Gastrocnemius medialis (tissue), 4 donors: ENCODE results near the gene CDH3. TPM values are rescaled to one million over a fixed set of nuclear protein-coding genes. Genes with fewer than 3 reads are reported as not detected.
A peak's percentile ranks its signal among the peaks of the same experiment; 100 is the strongest.

Experiments
- ATAC-seq, 2 donors: fragments of 150-250 bp; one replicate each; pipeline ENCODE4 v1.9.1; 2016
- DNase-seq, 2 donors: peaks; one replicate each; pipeline ENCODE4 v3.0.0-alpha.2; 2019
- H3K27ac ChIP-seq, 4 donors: fragments of 200-600 bp; sonication (generic); 1 replicate in 1 of 4; 2 replicates in 3 of 4; pipeline ENCODE4 v1.5.1; 2016 to 2018; ENCODE audit warnings: mild to moderate bottlenecking in 2 of 4, moderate library complexity in 1 of 4
- H3K27me3 ChIP-seq, 3 donors: fragments of 200-600 bp; sonication (generic) in 2 of 3; 1 replicate in 1 of 3; 2 replicates in 2 of 3; pipeline versions ENCODE4 v1.5.1 to v1.6.0; 2016 to 2019; ENCODE audit warnings: mild to moderate bottlenecking in 1 of 3, moderate library complexity in 1 of 3
- H3K36me3 ChIP-seq, 2 donors: fragments of 200-600 bp; sonication (generic) in 1 of 2; one replicate each; pipeline ENCODE4 v1.5.1; 2017 to 2018
- H3K4me1 ChIP-seq, 2 donors: fragments of 200-600 bp; sonication (generic) in 1 of 2; one replicate each; pipeline ENCODE4 v1.5.1; 2016 to 2017; ENCODE audit warnings: mild to moderate bottlenecking in 2 of 2
- H3K4me3 ChIP-seq, 4 donors: fragments of 200-600 bp; sonication (generic) in 3 of 4; 1 replicate in 1 of 4; 2 replicates in 3 of 4; pipeline ENCODE4 v1.5.1; 2016 to 2019; ENCODE audit warnings: mild to moderate bottlenecking in 2 of 4
- H3K9me3 ChIP-seq, 3 donors: fragments of 200-600 bp; sonication (generic) in 2 of 3; 1 replicate in 1 of 3; 2 replicates in 2 of 3; pipeline ENCODE4 v1.5.1; 2016 to 2019
- CTCF ChIP-seq, 5 experiments: fragments of 450-650 bp in 3 of 5; fragments of 200-600 bp in 2 of 5; sonication (generic) in 2 of 5; IDR thresholded peaks in 4 of 5; conservative IDR thresholded peaks in 1 of 5; 1 replicate in 4 of 5; 2 replicates in 1 of 5; pipeline ENCODE4 v1.5.1; 2016 to 2019; ENCODE audit warnings: antibody characterized with exemption in 5 of 5, mild to moderate bottlenecking in 3 of 5, moderate library complexity in 3 of 5
- POLR2A ChIP-seq, 2 donors: fragments of 450-650 bp; IDR thresholded peaks; one replicate each; pipeline ENCODE4 v1.6.1; 2017; ENCODE audit warnings: antibody characterized with exemption in 2 of 2, mild to moderate bottlenecking in 2 of 2, moderate library complexity in 2 of 2
- in situ Hi-C, 4 donors: fragments of 200-750 bp; cut with MboI; loops; one replicate each; pipeline versions ENCODE4 v1.15.0 to v1.8.0; 2017; ENCODE audit warnings: low sequenced_read_pairs in 4 of 4
- intact Hi-C: fragments of 100-400 bp; cut with DNase I; formaldehyde crosslinking; loops from one replicate; pipeline ENCODE4 v1.15.1; 2023; ENCODE audit warnings: low total_unique reads
- total RNA-seq, 4 donors: library from RNA; depleted of rRNA; stranded (reverse); fragments of >200 nt; gene quantifications; one replicate each; pipeline versions ENCODE4 v1.1.0 to v1.2.3, GENCODE V29; 2016

CDH3 gene
- total RNA-seq, 4 donors from 2014 or later, result not detected

DNA sequence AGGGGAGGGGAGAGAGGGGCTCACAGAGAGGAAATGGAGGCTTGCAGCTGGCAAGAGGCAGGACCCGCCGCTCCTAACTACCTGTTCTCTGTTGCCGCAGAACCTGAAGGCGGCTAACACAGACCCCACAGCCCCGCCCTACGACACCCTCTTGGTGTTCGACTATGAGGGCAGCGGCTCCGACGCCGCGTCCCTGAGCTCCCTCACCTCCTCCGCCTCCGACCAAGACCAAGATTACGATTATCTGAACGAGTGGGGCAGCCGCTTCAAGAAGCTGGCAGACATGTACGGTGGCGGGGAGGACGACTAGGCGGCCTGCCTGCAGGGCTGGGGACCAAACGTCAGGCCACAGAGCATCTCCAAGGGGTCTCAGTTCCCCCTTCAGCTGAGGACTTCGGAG, 53.0 kb downstream of the CDH3 start:
- Histone ChIP-seq H3K4me3 (no peak overlapping the region), H3K4me1 (no peaks in the 10 kb centered on the region), H3K36me3 (no peaks in the 10 kb centered on the region), H3K27ac (no peak overlapping the region), H3K27me3 (no peaks in the 10 kb centered on the region), H3K9me3 (no peaks in the 10 kb centered on the region)
- TF ChIP-seq CTCF (IDR thresholded peaks at IDR 0.05 in 4 of 5, conservative IDR thresholded peaks at IDR 0.05 in 1 of 5) (no peak), POLR2A (IDR thresholded peaks at IDR 0.05) (no peak)
- in situ Hi-C loops (no loop called here), intact Hi-C loops (no loop called here)
- no peak for DNase-seq
- ATAC-seq, result no peak

DNA sequence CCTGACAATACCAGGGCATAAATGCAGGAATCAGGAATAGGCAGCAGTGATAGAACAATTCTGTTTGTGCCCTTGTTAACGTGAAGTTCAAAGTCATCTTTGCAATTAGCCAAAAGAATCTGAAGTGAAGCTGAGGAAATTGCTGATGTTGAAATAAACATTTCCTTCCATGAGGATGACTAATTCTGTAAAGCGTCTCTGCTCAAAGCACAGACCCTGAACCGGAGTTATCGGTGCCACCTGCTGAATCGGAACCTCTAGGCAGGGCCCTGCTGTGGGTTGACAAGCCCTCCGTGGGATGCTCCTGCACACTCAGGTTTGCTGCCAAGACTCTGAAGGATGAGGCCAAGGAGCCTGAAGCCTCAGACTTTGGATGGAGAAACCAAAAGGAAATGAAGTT, 55.0 kb downstream of the CDH3 start:
- ATAC-seq, result no peak
- H3K27ac ChIP-seq, result no peak overlapping the region
- no peaks in the 10 kb centered on the region for H3K9me3 ChIP-seq
- in situ Hi-C loops (no loop called here), intact Hi-C loops (no loop called here)
- H3K4me3 ChIP-seq, result no peak overlapping the region
- no peak for TF ChIP-seq CTCF (IDR thresholded peaks at IDR 0.05 in 4 of 5, conservative IDR thresholded peaks at IDR 0.05 in 1 of 5)
- no peak for TF ChIP-seq POLR2A (IDR thresholded peaks at IDR 0.05)
- DNase-seq, result no peak
- no peaks in the 10 kb centered on the region for H3K27me3 ChIP-seq
- no peaks in the 10 kb centered on the region for H3K4me1 ChIP-seq
- no peaks in the 10 kb centered on the region for H3K36me3 ChIP-seq

DNA sequence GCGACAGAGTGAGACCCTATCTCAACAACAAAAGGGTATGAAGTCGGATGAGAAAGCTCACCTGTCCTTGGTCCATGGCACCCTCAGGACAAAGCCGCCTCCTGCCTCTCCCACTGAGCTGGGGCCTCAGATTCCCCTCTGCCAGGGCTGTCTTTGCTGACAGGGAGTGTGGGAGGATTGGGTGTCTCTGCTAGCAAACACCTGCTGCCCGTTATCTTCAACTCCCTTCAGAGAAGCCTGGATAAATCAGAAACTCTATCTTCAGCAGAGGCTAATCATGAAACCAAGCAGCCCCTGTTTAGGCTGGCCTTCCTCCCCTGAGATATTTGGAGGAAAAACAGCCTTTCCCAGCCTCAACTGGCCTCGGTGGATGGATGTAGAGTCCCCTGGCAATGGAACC, 55.7 kb downstream of the CDH3 start:
- no peaks in the 10 kb centered on the region for H3K9me3 ChIP-seq
- intact Hi-C loops, result no loop called here
- no peak for TF ChIP-seq POLR2A (IDR thresholded peaks at IDR 0.05)
- TF ChIP-seq CTCF (IDR thresholded peaks at IDR 0.05 in 4 of 5, conservative IDR thresholded peaks at IDR 0.05 in 1 of 5), result no peak
- H3K36me3 ChIP-seq, result no peaks in the 10 kb centered on the region
- ATAC-seq, result no peak
- no peaks in the 10 kb centered on the region for H3K27me3 ChIP-seq
- no peak overlapping the region for H3K27ac ChIP-seq
- H3K4me3 ChIP-seq, result no peak overlapping the region
- in situ Hi-C loops, result no loop called here
- DNase-seq, result no peak
- H3K4me1 ChIP-seq, result no peaks in the 10 kb centered on the region

DNA sequence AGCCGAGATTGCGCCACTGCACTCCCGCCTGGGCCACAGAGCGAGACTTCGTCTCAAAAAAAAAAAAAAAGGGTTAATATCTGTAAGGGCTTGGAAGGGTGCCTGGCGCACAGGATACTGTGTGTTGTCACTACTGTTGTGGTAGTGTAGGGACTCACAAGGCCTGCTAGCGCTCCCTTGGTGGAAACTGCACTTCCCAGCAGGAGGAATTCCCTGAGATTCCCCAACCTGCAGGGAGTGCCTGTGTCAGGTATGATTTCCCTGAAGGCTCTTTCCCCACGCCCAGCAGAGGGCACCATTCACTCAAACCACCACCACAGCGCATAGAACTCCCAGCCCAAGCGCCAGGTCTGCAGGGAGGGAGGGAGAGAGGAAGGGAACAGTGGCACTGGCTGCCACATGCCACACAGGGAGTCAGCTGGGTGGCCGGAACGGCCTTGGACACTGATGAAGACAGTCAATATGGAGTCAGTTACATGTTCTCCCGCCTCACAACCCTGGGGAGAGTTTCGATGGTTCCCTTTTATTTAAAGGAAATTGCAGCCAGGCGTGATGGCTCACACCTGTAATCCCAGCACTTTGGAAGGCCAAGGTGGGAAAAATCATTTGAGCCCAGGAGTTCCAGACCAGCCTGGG, 59.2 kb downstream of the CDH3 start:
- Histone ChIP-seq H3K27me3 (no peaks in the 10 kb centered on the region), H3K4me1 (no peaks in the 10 kb centered on the region), H3K9me3 (no peaks in the 10 kb centered on the region), H3K27ac (no peak overlapping the region), H3K4me3 (no peak overlapping the region), H3K36me3 (no peaks in the 10 kb centered on the region)
- intact Hi-C loops, result no loop called here
- TF ChIP-seq POLR2A (IDR thresholded peaks at IDR 0.05) (no peak), CTCF (IDR thresholded peaks at IDR 0.05 in 4 of 5, conservative IDR thresholded peaks at IDR 0.05 in 1 of 5) (peak in 1 of 5 experiments; percentile 25)
- in situ Hi-C loops, result no loop called here
- no peak for ATAC-seq
- DNase-seq, result peak in 1 of 2 donors; percentile 17
